Measurements from ENCODE around the gene PPIG.

GRCh38 chr2:169673921-169674320 lies 89.8 kb downstream of the PPIG start:
- TF ChIP-seq CTCF (IDR thresholded peaks at IDR 0.05) (no peak), POLR2AphosphoS5 (IDR thresholded peaks at IDR 0.05) (no peak), POLR2A (IDR thresholded peaks at IDR 0.05) (no peak), EP300 (IDR thresholded peaks at IDR 0.05) (no peak)

Measured in stomach (tissue), 4 donors.